Transverse colon (tissue), 4 donors: ENCODE results near the gene MED14. TPM values are rescaled to one million over a fixed set of nuclear protein-coding genes. Genes with fewer than 3 reads are reported as not detected.

Experiments used
- DNase-seq: peaks from one replicate; pipeline ENCODE4 v3.0.0-alpha.2; 2019
- H3K27ac ChIP-seq, 4 donors: fragments of 200-600 bp; sonication (generic); 2 replicates each; pipeline ENCODE4 v1.5.1; 2016 to 2018; ENCODE audit warnings: inconsistent platforms in 4 of 4
- H3K27me3 ChIP-seq: fragments of 200-600 bp; sonication (generic); 2 replicates; pipeline ENCODE4 v1.5.1; 2017; ENCODE audit warnings: inconsistent platforms
- H3K36me3 ChIP-seq, 4 donors: fragments of 200-600 bp; sonication (generic); 2 replicates each; pipeline ENCODE4 v1.5.1; 2017 to 2019; ENCODE audit warnings: inconsistent platforms in 4 of 4
- H3K4me1 ChIP-seq, 4 donors: fragments of 200-600 bp; sonication (generic); 2 replicates each; pipeline ENCODE4 v1.5.1; 2017 to 2020; ENCODE audit warnings: inconsistent platforms in 4 of 4
- H3K4me3 ChIP-seq, 4 donors: fragments of 200-600 bp; sonication (generic); 1 replicate in 1 of 4; 2 replicates in 3 of 4; pipeline versions ENCODE4 v1.5.1 to v1.6.1; 2017 to 2019; ENCODE audit warnings: inconsistent platforms in 4 of 4
- H3K9me3 ChIP-seq, 2 donors: fragments of 200-600 bp; sonication (generic); 2 replicates each; pipeline ENCODE4 v1.5.1; 2017 to 2019; ENCODE audit warnings: inconsistent platforms in 2 of 2
- EP300 ChIP-seq: sonication (generic); formaldehyde crosslinking; IDR thresholded peaks from one replicate; pipeline ENCODE4 v1.6.1; 2017; ENCODE audit warnings: antibody characterized with exemption, low read depth
- POLR2A ChIP-seq: fragments of 450-650 bp; IDR thresholded peaks from one replicate; pipeline ENCODE4 v1.6.1; 2016; ENCODE audit warnings: antibody characterized with exemption, mild to moderate bottlenecking, moderate library complexity
- POLR2AphosphoS5 ChIP-seq, 3 donors: sonication (generic); formaldehyde crosslinking; IDR thresholded peaks; one replicate each; pipeline ENCODE4 v1.6.1; 2016; ENCODE audit warnings: antibody characterized with exemption in 3 of 3
- WGBS, 2 donors: methylation state at CpG; one replicate each; pipeline ENCODE4 v1.1.5; 2018; ENCODE audit warnings: low coverage in 1 of 2; 5-methylcytosine and 5-hydroxymethylcytosine counted together
- in situ Hi-C, 4 donors: fragments of 200-750 bp; cut with MboI; loops; one replicate each; pipeline versions ENCODE4 v1.15.0 to v1.15.1; 2017; ENCODE audit warnings: low sequenced_read_pairs in 3 of 4, low pct_ligation_motif_present in 1 of 4, low pct_unique_long_range_greater_than_20kb in 1 of 4
- intact Hi-C: fragments of 100-400 bp; cut with DNase I; formaldehyde crosslinking; loops from one replicate; pipeline ENCODE4 v1.15.1; 2023; ENCODE audit warnings: low total_unique reads
- total RNA-seq, 4 donors: library from RNA; depleted of rRNA; stranded (reverse); fragments of >200 nt; gene quantifications; one replicate each; pipeline ENCODE4 v1.1.0, GENCODE V29; 2016
- TF ChIP-seq, protein P1 (sequence below), 5 experiments: fragments of 200-600 bp in 3 of 5; fragments of 450-650 bp in 2 of 5; sonication (generic) in 3 of 5; IDR thresholded peaks; 1 replicate in 2 of 5; 2 replicates in 3 of 5; pipeline ENCODE4 v1.5.1; 2016 to 2017; ENCODE audit warnings: antibody characterized with exemption in 5 of 5, inconsistent platforms in 3 of 5, mild to moderate bottlenecking in 2 of 5, moderate library complexity in 1 of 5

The MED14 gene
- total RNA-seq, 4 donors from 2014 or later, result 28.8 to 81.0 (median 68.0) TPM

GRCh38 chrX:40729598-40730584, 5.5 kb downstream of the MED14 start:
- Histone ChIP-seq H3K4me3 (peak overlapping the region in 1 of 4 donors; percentile 11), H3K4me1 (peaks cover 0 to 57% (median 17%) of the 10 kb centered on the region in 4 donors), H3K27ac (peak overlapping the region; percentile 59 to 73 (median 66)), H3K36me3 (no peaks in the 10 kb centered on the region), H3K27me3 (no peaks in the 10 kb centered on the region), H3K9me3 (no peaks in the 10 kb centered on the region)
- in situ Hi-C loops (no loop called here), intact Hi-C loops (no loop called here)
- DNase-seq, result peak; percentile 30
- TF ChIP-seq POLR2AphosphoS5 (IDR thresholded peaks at IDR 0.05), result peak in 2 of 3 donors; percentile 13 to 43
- no peak for TF ChIP-seq POLR2A
- 32 to 40% methylated on average over 1 to 4 of the region's 4 CpGs for WGBS, 2 donors

GRCh38 chrX:40727581-40728252, 7.6 kb downstream of the MED14 start:
- intact Hi-C loops (no loop called here), in situ Hi-C loops (no loop called here)
- TF ChIP-seq POLR2AphosphoS5 (IDR thresholded peaks at IDR 0.05) (no peak), POLR2A (no peak)
- Histone ChIP-seq H3K9me3 (no peaks in the 10 kb centered on the region), H3K4me3 (no peak overlapping the region), H3K4me1 (peaks cover 0 to 42% (median 7%) of the 10 kb centered on the region in 4 donors), H3K27me3 (no peaks in the 10 kb centered on the region), H3K36me3 (no peaks in the 10 kb centered on the region), H3K27ac (no peak overlapping the region)
- WGBS, 2 donors, result 71% methylated on average over 6 of the region's 6 CpGs; no CpG with 5 or more reads in 1 of the 2 donors
- no peak for DNase-seq

GRCh38 chrX:40727093-40727492, 8.2 kb downstream of the MED14 start:
- no peak overlapping the region for H3K4me3 ChIP-seq
- H3K27me3 ChIP-seq, result no peaks in the 10 kb centered on the region
- no peak overlapping the region for H3K27ac ChIP-seq
- DNase-seq, result no peak
- in situ Hi-C loops (no loop called here), intact Hi-C loops (no loop called here)
- H3K4me1 ChIP-seq, result peaks cover 0 to 36% (median 4%) of the 10 kb centered on the region in 4 donors
- no peak for TF ChIP-seq EP300
- TF ChIP-seq, protein P1, sequence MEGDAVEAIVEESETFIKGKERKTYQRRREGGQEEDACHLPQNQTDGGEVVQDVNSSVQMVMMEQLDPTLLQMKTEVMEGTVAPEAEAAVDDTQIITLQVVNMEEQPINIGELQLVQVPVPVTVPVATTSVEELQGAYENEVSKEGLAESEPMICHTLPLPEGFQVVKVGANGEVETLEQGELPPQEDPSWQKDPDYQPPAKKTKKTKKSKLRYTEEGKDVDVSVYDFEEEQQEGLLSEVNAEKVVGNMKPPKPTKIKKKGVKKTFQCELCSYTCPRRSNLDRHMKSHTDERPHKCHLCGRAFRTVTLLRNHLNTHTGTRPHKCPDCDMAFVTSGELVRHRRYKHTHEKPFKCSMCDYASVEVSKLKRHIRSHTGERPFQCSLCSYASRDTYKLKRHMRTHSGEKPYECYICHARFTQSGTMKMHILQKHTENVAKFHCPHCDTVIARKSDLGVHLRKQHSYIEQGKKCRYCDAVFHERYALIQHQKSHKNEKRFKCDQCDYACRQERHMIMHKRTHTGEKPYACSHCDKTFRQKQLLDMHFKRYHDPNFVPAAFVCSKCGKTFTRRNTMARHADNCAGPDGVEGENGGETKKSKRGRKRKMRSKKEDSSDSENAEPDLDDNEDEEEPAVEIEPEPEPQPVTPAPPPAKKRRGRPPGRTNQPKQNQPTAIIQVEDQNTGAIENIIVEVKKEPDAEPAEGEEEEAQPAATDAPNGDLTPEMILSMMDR (IDR thresholded peaks at IDR 0.05), result no peak
- no peak for TF ChIP-seq POLR2A
- TF ChIP-seq POLR2AphosphoS5 (IDR thresholded peaks at IDR 0.05), result no peak
- H3K9me3 ChIP-seq, result no peaks in the 10 kb centered on the region
- H3K36me3 ChIP-seq, result no peaks in the 10 kb centered on the region

GRCh38 chrX:40722930-40723329, 12.4 kb downstream of the MED14 start:
- H3K27me3 ChIP-seq, result no peaks in the 10 kb centered on the region
- no peaks in the 10 kb centered on the region for H3K9me3 ChIP-seq
- no peak overlapping the region for H3K4me3 ChIP-seq
- intact Hi-C loops (no loop called here), in situ Hi-C loops (no loop called here)
- TF ChIP-seq, protein P1 (IDR thresholded peaks at IDR 0.05), result no peak
- TF ChIP-seq POLR2AphosphoS5 (IDR thresholded peaks at IDR 0.05) (no peak), EP300 (no peak), POLR2A (no peak)
- 60 to 65% methylated on average over 1 of the region's 1 CpG for WGBS, 2 donors
- no peak overlapping the region for H3K27ac ChIP-seq
- no peaks in the 10 kb centered on the region for H3K36me3 ChIP-seq
- no peaks in the 10 kb centered on the region for H3K4me1 ChIP-seq
- no peak for DNase-seq
